K562 (cell line): ENCODE data around the gene OVOL1. TPM values are rescaled to one million over a fixed set of nuclear protein-coding genes. Genes with fewer than 3 reads are reported as not detected.
A peak's percentile ranks its signal among the peaks of the same experiment; 100 is the strongest.

Experiments used
- CBFA2T3 ChIP-seq: fragments of 450-650 bp; IDR thresholded peaks from 2 replicates; pipeline ENCODE4 v1.6.1; 2017
- CBX2 ChIP-seq: fragments of 200-600 bp; sonication (generic); IDR thresholded peaks from one replicate; pipeline ENCODE4 v1.6.1; 2012; ENCODE audit warnings: mild to moderate bottlenecking, low read length, inconsistent platforms; ENCODE audit not compliant: insufficient read depth, poor library complexity, severe bottlenecking
- CC2D1A ChIP-seq: fragments of 450-650 bp; IDR thresholded peaks from 2 replicates; pipeline ENCODE4 v1.6.1; 2017; ENCODE audit warnings: mild to moderate bottlenecking
- DLX4 ChIP-seq: fragments of 250-450 bp; sonication (Bioruptor Pico); IDR thresholded peaks from 2 replicates; pipeline ENCODE4 v1.6.1; 2021; ENCODE audit warnings: mild to moderate bottlenecking
- FOXA1 ChIP-seq: fragments of 450-650 bp; IDR thresholded peaks from 2 replicates; pipeline ENCODE4 v1.6.1; 2016; ENCODE audit warnings: mild to moderate bottlenecking, borderline replicate concordance
- HDAC6 ChIP-seq: IDR thresholded peaks from 2 replicates; pipeline ENCODE4 v1.6.1; 2012; ENCODE audit warnings: low read depth, mild to moderate bottlenecking, control low read depth, inconsistent platforms, low read length, moderate library complexity
- KHSRP ChIP-seq: fragments of 450-650 bp; IDR thresholded peaks from 2 replicates; pipeline ENCODE4 v1.6.1; 2017
- MBD1 ChIP-seq: fragments of 250-450 bp; sonication (Bioruptor Pico); IDR thresholded peaks from 2 replicates; pipeline ENCODE4 v1.8.0; 2022; ENCODE audit warnings: inconsistent platforms
- NFE2L1 ChIP-seq: fragments of 450-650 bp; IDR thresholded peaks from 2 replicates; pipeline ENCODE4 v1.6.1; 2016; ENCODE audit warnings: missing genetic modification characterization, low read depth, mild to moderate bottlenecking, missing compliant biosample characterization, moderate library complexity, borderline replicate concordance
- NFXL1 ChIP-seq: fragments of 450-650 bp; formaldehyde crosslinking; IDR thresholded peaks from 2 replicates; pipeline ENCODE4 v1.4.0; 2021; ENCODE audit warnings: mild to moderate bottlenecking
- PRMT5 ChIP-seq: sonication (generic); formaldehyde crosslinking; IDR thresholded peaks from 2 replicates; pipeline ENCODE4 v1.5.0; 2020; ENCODE audit warnings: missing genetic modification reagents
- RBM14 ChIP-seq: fragments of 200-400 bp; formaldehyde crosslinking; IDR thresholded peaks from 2 replicates; pipeline ENCODE4 v1.6.1; 2018; ENCODE audit warnings: low read depth, mild to moderate bottlenecking, low read length, moderate library complexity, borderline replicate concordance; ENCODE audit not compliant: insufficient read depth
- RBM25 ChIP-seq: fragments of 200-400 bp; formaldehyde crosslinking; IDR thresholded peaks from 2 replicates; pipeline ENCODE4 v1.6.1; 2018; ENCODE audit warnings: low read length, low read depth, moderate library complexity; ENCODE audit not compliant: severe bottlenecking
- SMAD1 ChIP-seq: fragments of 150-350 bp; IDR thresholded peaks from 2 replicates; pipeline ENCODE4 v1.6.1; 2014; ENCODE audit warnings: low read length, low read depth; ENCODE audit not compliant: partially characterized antibody
- SMAD2 ChIP-seq: fragments of 150-350 bp; IDR thresholded peaks from 2 replicates; pipeline ENCODE4 v1.6.1; 2014; ENCODE audit warnings: low read depth, mild to moderate bottlenecking, low read length
- TFAM ChIP-seq: fragments of 250-450 bp; sonication (Bioruptor Pico); conservative IDR thresholded peaks from 2 replicates; pipeline ENCODE4 v1.5.0; 2021; ENCODE audit warnings: mild to moderate bottlenecking, moderate library complexity
- ZNF23 ChIP-seq: fragments of 250-450 bp; sonication (Bioruptor Pico); IDR thresholded peaks from 2 replicates; pipeline ENCODE4 v1.4.0; 2020; ENCODE audit warnings: mild to moderate bottlenecking
- ZNF354B ChIP-seq: fragments of 250-450 bp; sonication (Bioruptor Pico); IDR thresholded peaks from 2 replicates; pipeline ENCODE4 v1.4.0; 2020
- ZNF77 ChIP-seq: fragments of 250-450 bp; sonication (Bioruptor Pico); IDR thresholded peaks from 2 replicates; pipeline ENCODE4 v1.5.0; 2020
- polyA plus RNA-seq, 8 experiments: library from polyadenylated mRNA; depleted of rRNA in 4 of 8; stranded (reverse) in 5 of 8; unstranded in 3 of 8; fragments of >200 nt; fragmentation: Nextera tagmentation in 2 of 8; fragmentation: Illumina TruSeq in 1 of 8; extraction: Ambion mirVana in 2 of 8; extraction: Trizol in 1 of 8; gene quantifications; 2 replicates each; pipeline versions ENCODE4 v1.2.1 to v1.2.3, GENCODE V29; 2011 to 2014; ENCODE audit warnings: inconsistent platforms in 1 of 8, missing spikeins in 1 of 8
- total RNA-seq, 7 experiments: library from RNA; depleted of rRNA in 6 of 7; stranded (reverse); fragments of >200 nt in 6 of 7; fragmentation: Illumina TruSeq in 2 of 7; extraction: Trizol in 2 of 7; gene quantifications; 2 replicates each; pipeline versions ENCODE4 v1.2.1 to v1.2.3, GENCODE V29; 2011 to 2021; ENCODE audit warnings: low replicate concordance in 1 of 7
- TF ChIP-seq, protein P1 (sequence below), 3 experiments: IDR thresholded peaks in 2 of 3; conservative IDR thresholded peaks in 1 of 3; 2 replicates each; pipeline ENCODE4 v1.5.1; 2011 to 2012; ENCODE audit warnings: low read length in 3 of 3, mild to moderate bottlenecking in 3 of 3, control low read depth in 2 of 3, improper control_type of control experiment in 1 of 3, inconsistent platforms in 1 of 3, low read depth in 1 of 3, mixed read lengths in 1 of 3, moderate library complexity in 1 of 3; ENCODE audit not compliant: insufficient read depth in 2 of 3
- TF ChIP-seq, protein P2 (sequence below): fragments of 150-350 bp; conservative IDR thresholded peaks from 2 replicates; pipeline ENCODE4 v1.6.1; 2014; ENCODE audit warnings: low read length

OVOL1 gene
- total and polyA plus RNA-seq, 9 of the 15 experiments (the other 6 are each of a cell fraction or from before 2014, with no cell fraction given) = 0.09 TPM; not detected in 8

DNA sequence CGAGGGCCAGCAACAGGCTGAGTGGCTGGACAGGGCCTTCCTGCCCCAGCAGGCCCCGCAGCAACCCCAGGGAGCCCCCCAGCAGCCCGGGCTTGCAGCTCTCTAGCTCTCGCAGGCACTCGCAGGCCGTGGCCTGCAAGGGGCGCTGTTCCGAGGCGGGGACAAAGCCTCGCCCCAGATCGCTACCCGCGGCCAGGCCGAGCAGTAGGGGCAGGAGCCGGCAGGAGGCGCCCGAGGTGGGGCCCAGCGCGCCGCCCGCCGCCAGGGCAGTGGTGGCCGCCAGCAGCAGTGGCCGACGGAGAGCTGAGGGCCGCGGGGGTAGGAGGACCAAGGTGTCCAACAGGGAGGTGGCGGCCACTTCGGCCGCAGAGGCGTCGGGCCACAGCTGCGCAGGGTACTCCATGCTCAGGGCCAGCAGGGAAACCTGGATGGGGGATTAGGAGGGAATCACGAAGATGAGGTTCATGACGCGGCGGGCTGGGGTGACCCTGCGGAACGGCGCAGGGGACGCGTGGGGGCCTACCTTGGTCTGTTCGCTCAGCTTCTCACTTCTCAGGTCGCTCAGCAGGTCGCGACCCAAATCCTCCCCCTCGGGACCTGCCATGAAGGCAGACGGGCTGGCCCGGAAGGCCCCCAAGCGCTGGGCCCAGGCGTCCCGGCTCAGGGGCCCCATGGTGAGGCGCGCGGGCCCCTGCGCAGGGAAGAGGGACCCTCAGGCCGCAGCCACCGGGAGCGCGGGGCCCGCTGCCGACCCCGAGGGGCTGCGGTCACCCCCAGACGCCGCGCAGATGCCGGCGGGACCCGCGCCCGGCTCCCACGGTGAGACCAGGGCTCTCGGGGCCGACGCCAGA, 6.7 kb upstream of the OVOL1 start (continued):
- TF ChIP-seq, protein P1, sequence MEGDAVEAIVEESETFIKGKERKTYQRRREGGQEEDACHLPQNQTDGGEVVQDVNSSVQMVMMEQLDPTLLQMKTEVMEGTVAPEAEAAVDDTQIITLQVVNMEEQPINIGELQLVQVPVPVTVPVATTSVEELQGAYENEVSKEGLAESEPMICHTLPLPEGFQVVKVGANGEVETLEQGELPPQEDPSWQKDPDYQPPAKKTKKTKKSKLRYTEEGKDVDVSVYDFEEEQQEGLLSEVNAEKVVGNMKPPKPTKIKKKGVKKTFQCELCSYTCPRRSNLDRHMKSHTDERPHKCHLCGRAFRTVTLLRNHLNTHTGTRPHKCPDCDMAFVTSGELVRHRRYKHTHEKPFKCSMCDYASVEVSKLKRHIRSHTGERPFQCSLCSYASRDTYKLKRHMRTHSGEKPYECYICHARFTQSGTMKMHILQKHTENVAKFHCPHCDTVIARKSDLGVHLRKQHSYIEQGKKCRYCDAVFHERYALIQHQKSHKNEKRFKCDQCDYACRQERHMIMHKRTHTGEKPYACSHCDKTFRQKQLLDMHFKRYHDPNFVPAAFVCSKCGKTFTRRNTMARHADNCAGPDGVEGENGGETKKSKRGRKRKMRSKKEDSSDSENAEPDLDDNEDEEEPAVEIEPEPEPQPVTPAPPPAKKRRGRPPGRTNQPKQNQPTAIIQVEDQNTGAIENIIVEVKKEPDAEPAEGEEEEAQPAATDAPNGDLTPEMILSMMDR (IDR thresholded peaks at IDR 0.05 in 2 of 3, conservative IDR thresholded peaks at IDR 0.05 in 1 of 3; ENCODE audit: insufficient read depth in 2 of 3, low read depth in 1 of 3, low read length in 3 of 3) = peak; percentile 96 to 100 (median 99)
- TF ChIP-seq NFE2L1 (tag) (no peak), RBM25 (peak; percentile 63), NFXL1 (CRISPR knock-in tag) (no peak), TFAM (no peak), ZNF23 (CRISPR knock-in tag) (no peak), CC2D1A (no peak), SMAD2 (no peak), MBD1 (no peak), KHSRP (no peak), ZNF354B (CRISPR knock-in tag) (no peak), RBM14 (no peak; the same call in 1 of the 2 replicates), SMAD1 (no peak), CBFA2T3 (no peak), HDAC6 (no peak), FOXA1 (no peak), DLX4 (CRISPR knock-in tag) (no peak), PRMT5 (CRISPR knock-in tag) (0 out of 2 replicates have a peak, but pooled peaks have one; percentile 20), CBX2 (no peak), ZNF77 (no peak)
- TF ChIP-seq, protein P2, sequence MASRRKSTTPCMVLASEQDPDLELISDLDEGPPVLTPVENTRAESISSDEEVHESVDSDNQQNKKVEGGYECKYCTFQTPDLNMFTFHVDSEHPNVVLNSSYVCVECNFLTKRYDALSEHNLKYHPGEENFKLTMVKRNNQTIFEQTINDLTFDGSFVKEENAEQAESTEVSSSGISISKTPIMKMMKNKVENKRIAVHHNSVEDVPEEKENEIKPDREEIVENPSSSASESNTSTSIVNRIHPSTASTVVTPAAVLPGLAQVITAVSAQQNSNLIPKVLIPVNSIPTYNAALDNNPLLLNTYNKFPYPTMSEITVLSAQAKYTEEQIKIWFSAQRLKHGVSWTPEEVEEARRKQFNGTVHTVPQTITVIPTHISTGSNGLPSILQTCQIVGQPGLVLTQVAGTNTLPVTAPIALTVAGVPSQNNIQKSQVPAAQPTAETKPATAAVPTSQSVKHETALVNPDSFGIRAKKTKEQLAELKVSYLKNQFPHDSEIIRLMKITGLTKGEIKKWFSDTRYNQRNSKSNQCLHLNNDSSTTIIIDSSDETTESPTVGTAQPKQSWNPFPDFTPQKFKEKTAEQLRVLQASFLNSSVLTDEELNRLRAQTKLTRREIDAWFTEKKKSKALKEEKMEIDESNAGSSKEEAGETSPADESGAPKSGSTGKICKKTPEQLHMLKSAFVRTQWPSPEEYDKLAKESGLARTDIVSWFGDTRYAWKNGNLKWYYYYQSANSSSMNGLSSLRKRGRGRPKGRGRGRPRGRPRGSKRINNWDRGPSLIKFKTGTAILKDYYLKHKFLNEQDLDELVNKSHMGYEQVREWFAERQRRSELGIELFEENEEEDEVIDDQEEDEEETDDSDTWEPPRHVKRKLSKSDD = no peak
